H1 (cell line): ENCODE measurements around the gene PCYT1A. TPM values are rescaled to one million over a fixed set of nuclear protein-coding genes. Genes with fewer than 3 reads are reported as not detected.
"Not testable (repeated sequence)": the region's sequence is repeated elsewhere in the genome, so short reads cannot be mapped to it uniquely, and the experiment has no call there.

Experiments used
- CTCF ChIA-PET: fragments of 300-600 bp; sonication (Branson Sonifier 250); formaldehyde crosslinking; loops from one replicate; lab custom pipeline; 2021; ENCODE audit not compliant: partially characterized antibody; lab: Charles Lee
- POLR2A ChIA-PET: fragments of 300-600 bp; sonication (Branson Sonifier 250); formaldehyde crosslinking; loops from one replicate; lab custom pipeline; 2021; ENCODE audit warnings: inconsistent platforms; ENCODE audit not compliant: partially characterized antibody; lab: Charles Lee
- DNase-seq, 2 experiments: peaks; one replicate each; pipeline versions ENCODE4 v3.0.0 to v3.0.0-alpha.2; 2010 to 2022; ENCODE audit warnings: low spot score in 2 of 2, low read depth in 1 of 2, mixed read lengths in 1 of 2
- FAIRE-seq: peaks from 2 replicates; lab custom pipeline; 2011; peaks lifted over from hg19 to GRCh38; lab: Jason Lieb, UNC
- H2AFZ ChIP-seq: 2 replicates; pipeline ENCODE4 v1.8.1; 2012; ENCODE audit warnings: low read length, inconsistent platforms
- H2AK5ac ChIP-seq: 2 replicates; pipeline ENCODE4 v1.6.1; 2013; ENCODE audit warnings: low read depth, low read length
- H2BK120ac ChIP-seq: replicated peaks from 2 replicates; pipeline ENCODE3; 2013; ENCODE audit warnings: low read depth, low read length, inconsistent platforms
- H2BK12ac ChIP-seq: 2 replicates; pipeline ENCODE4 v1.6.1; 2013; ENCODE audit warnings: low read depth, low read length
- H2BK15ac ChIP-seq: 2 replicates; pipeline ENCODE4 v1.6.1; 2013; ENCODE audit warnings: low read length
- H2BK20ac ChIP-seq: 2 replicates; pipeline ENCODE4 v1.6.1; 2013; ENCODE audit warnings: low read length
- H2BK5ac ChIP-seq: 2 replicates; pipeline ENCODE4 v1.6.1; 2013; ENCODE audit warnings: low read depth, low read length
- H3K14ac ChIP-seq: 2 replicates; pipeline ENCODE4 v1.6.1; 2013; ENCODE audit warnings: inconsistent platforms; ENCODE audit not compliant: insufficient read length
- H3K18ac ChIP-seq: 2 replicates; pipeline ENCODE4 v1.6.1; 2013; ENCODE audit warnings: low read length; ENCODE audit errors: extremely low read depth
- H3K23ac ChIP-seq: 2 replicates; pipeline ENCODE4 v1.6.1; 2013; ENCODE audit warnings: inconsistent platforms; ENCODE audit not compliant: insufficient read length
- H3K23me2 ChIP-seq: 2 replicates; pipeline ENCODE4 v1.6.1; 2013; ENCODE audit warnings: low read depth, low read length
- H3K27ac ChIP-seq: 2 replicates; pipeline ENCODE4 v1.6.1; 2011; ENCODE audit warnings: low read depth, low read length, inconsistent platforms
- H3K27me3 ChIP-seq, 4 experiments: replicated peaks in 1 of 4; 1 replicate in 1 of 4; 2 replicates in 3 of 4; pipeline versions ENCODE4 v1.6.1 to v1.8.1; 2011 to 2013; ENCODE audit warnings: low read length in 3 of 4, mild to moderate bottlenecking in 3 of 4, inconsistent platforms in 2 of 4, mixed read lengths in 2 of 4, moderate library complexity in 1 of 4; ENCODE audit not compliant: control insufficient read depth in 3 of 4, insufficient read depth in 3 of 4; ENCODE audit errors: extremely low read depth in 1 of 4
- H3K36me3 ChIP-seq, 4 experiments: 2 replicates each; pipeline versions ENCODE4 v1.6.1 to v1.8.1; 2011 to 2013; ENCODE audit warnings: mild to moderate bottlenecking in 4 of 4, low read length in 3 of 4, moderate library complexity in 2 of 4, control low read depth in 1 of 4, inconsistent platforms in 1 of 4; ENCODE audit not compliant: insufficient read depth in 4 of 4, control insufficient read depth in 2 of 4
- H3K4ac ChIP-seq: replicated peaks from 2 replicates; pipeline ENCODE3; 2013; ENCODE audit warnings: low read length, low read depth, mixed read lengths, inconsistent platforms; ENCODE audit not compliant: insufficient read length
- H3K4me1 ChIP-seq, 4 experiments: replicated peaks in 1 of 4; 1 replicate in 1 of 4; 2 replicates in 3 of 4; pipeline versions ENCODE4 v1.6.1 to v1.8.1; 2011 to 2013; ENCODE audit warnings: low read length in 3 of 4, inconsistent platforms in 2 of 4, mixed read lengths in 1 of 4; ENCODE audit not compliant: insufficient read depth in 4 of 4, control insufficient read depth in 3 of 4
- H3K4me2 ChIP-seq, 2 experiments: 2 replicates each; pipeline versions ENCODE4 v1.6.1 to v1.8.1; 2011 to 2013; ENCODE audit warnings: low read depth in 2 of 2, low read length in 2 of 2, control low read depth in 1 of 2, inconsistent platforms in 1 of 2, mild to moderate bottlenecking in 1 of 2; ENCODE audit not compliant: insufficient read depth in 1 of 2
- H3K4me3 ChIP-seq, 4 experiments: fragments of 200-600, 300-600 bp in 1 of 4; sonication (generic), shearing (Covaris generic), sonication (Bioruptor Twin) in 1 of 4; 2 replicates each; pipeline versions ENCODE4 v1.5.1 to v1.8.1; 2011 to 2016; ENCODE audit warnings: low read length in 4 of 4, low read depth in 3 of 4, control low read depth in 2 of 4, inconsistent platforms in 2 of 4, mild to moderate bottlenecking in 2 of 4, mixed read lengths in 1 of 4, moderate library complexity in 1 of 4; ENCODE audit not compliant: insufficient read depth in 2 of 4; ENCODE audit errors: extremely low read depth in 1 of 4
- H3K56ac ChIP-seq: replicated peaks from 2 replicates; pipeline ENCODE3; 2013; ENCODE audit warnings: low read depth, mild to moderate bottlenecking, mixed read lengths, low read length, inconsistent platforms; ENCODE audit not compliant: insufficient read length
- H3K79me1 ChIP-seq: 2 replicates; pipeline ENCODE4 v1.6.1; 2013; ENCODE audit warnings: low read depth, low read length, control low read depth
- H3K79me2 ChIP-seq, 2 experiments: 2 replicates each; pipeline versions ENCODE4 v1.6.1 to v1.8.1; 2012 to 2013; ENCODE audit warnings: low read length in 2 of 2, mild to moderate bottlenecking in 2 of 2, inconsistent platforms in 1 of 2; ENCODE audit not compliant: insufficient read depth in 2 of 2, control insufficient read depth in 1 of 2
- H3K9ac ChIP-seq, 4 experiments: replicated peaks in 1 of 4; 1 replicate in 1 of 4; 2 replicates in 3 of 4; pipeline versions ENCODE4 v1.6.1 to v1.8.1; 2011 to 2013; ENCODE audit warnings: low read depth in 3 of 4, low read length in 3 of 4, control low read depth in 2 of 4, mild to moderate bottlenecking in 2 of 4, moderate library complexity in 2 of 4, inconsistent platforms in 1 of 4; ENCODE audit errors: extremely low read depth in 1 of 4
- H3K9me3 ChIP-seq, 2 experiments: 2 replicates each; pipeline versions ENCODE4 v1.6.1 to v1.8.1; 2012 to 2013; ENCODE audit warnings: mild to moderate bottlenecking in 2 of 2, moderate library complexity in 2 of 2, control low read depth in 1 of 2, inconsistent platforms in 1 of 2, low read depth in 1 of 2, low read length in 1 of 2, mixed read lengths in 1 of 2; ENCODE audit not compliant: insufficient read depth in 2 of 2
- H4K20me1 ChIP-seq, 2 experiments: replicated peaks in 1 of 2; 2 replicates each; pipeline versions ENCODE3 to v1.8.1; 2011 to 2013; ENCODE audit warnings: inconsistent platforms in 2 of 2, low read length in 2 of 2, mild to moderate bottlenecking in 1 of 2; ENCODE audit not compliant: insufficient read depth in 2 of 2, control insufficient read depth in 1 of 2
- H4K5ac ChIP-seq: 2 replicates; pipeline ENCODE4 v1.6.1; 2013; ENCODE audit warnings: low read length, low read depth, mixed read lengths, inconsistent platforms; ENCODE audit not compliant: insufficient read length
- H4K8ac ChIP-seq: 2 replicates; pipeline ENCODE4 v1.8.0; 2013; ENCODE audit warnings: mild to moderate bottlenecking, moderate library complexity, low read length, inconsistent platforms; ENCODE audit not compliant: insufficient read depth; ENCODE audit errors: extremely low read depth
- H4K91ac ChIP-seq: replicated peaks from 2 replicates; pipeline ENCODE3; 2013; ENCODE audit warnings: low read length, mixed read lengths, inconsistent platforms; ENCODE audit not compliant: insufficient read length
- WGBS, 2 experiments: shearing (Covaris generic) in 1 of 2; methylation state at CpG; one replicate each; pipeline versions ENCODE4 v1.1.6 to v1.1.7; 2013 to 2015; ENCODE audit warnings: low lambda C conversion rate in 2 of 2, mixed read lengths in 2 of 2, inconsistent platforms in 1 of 2, low coverage in 1 of 2, missing lambda C conversion rate in 1 of 2; ENCODE audit not compliant: insufficient replicate concordance in 2 of 2, insufficient coverage in 1 of 2, insufficient read length in 1 of 2; ENCODE audit errors: extremely low coverage in 1 of 2, missing lambda C conversion rate in 1 of 2; 5-methylcytosine and 5-hydroxymethylcytosine counted together
- polyA plus RNA-seq, 7 experiments: library from polyadenylated mRNA; depleted of rRNA in 3 of 7; stranded (reverse) in 5 of 7; unstranded in 2 of 7; fragments of >200 nt in 5 of 7; fragments of 200-250 nt in 2 of 7; gene quantifications; 1 replicate in 5 of 7; 2 replicates in 1 of 7; 4 replicates in 1 of 7; pipeline versions ENCODE4 v1.2.1 to v1.2.3, GENCODE V29; 2011 to 2013; ENCODE audit warnings: missing spikeins in 2 of 7, mixed read lengths in 2 of 7
- total RNA-seq: library from RNA; stranded (reverse); fragmentation: NEBNext Ultra II Directional; extraction: Animal tissue kit (Norgen Biotek cat#: 25700); gene quantifications from 2 replicates; pipeline ENCODE4 v1.2.1, GENCODE V29; 2021

The PCYT1A gene
- total and polyA plus RNA-seq, 2 of the 8 experiments (the other 6 are each of a cell fraction or from before 2014, with no cell fraction given): 19.9 to 31.8 TPM

GRCh38 chr3:196184169-196184432 is 103.4 kb downstream of the PCYT1A start:
- H4K8ac ChIP-seq, H3K56ac ChIP-seq, H3K4ac ChIP-seq, H3K18ac ChIP-seq, H4K91ac ChIP-seq, H3K4me2 ChIP-seq, H3K23ac ChIP-seq, H2AFZ ChIP-seq, H3K9ac ChIP-seq, H3K14ac ChIP-seq, H2BK120ac ChIP-seq, H3K4me3 ChIP-seq, H2BK12ac ChIP-seq, H3K27me3 ChIP-seq, H3K36me3 ChIP-seq, POLR2A ChIA-PET, H4K20me1 ChIP-seq, H3K79me1 ChIP-seq, H4K5ac ChIP-seq, DNase-seq, H3K27ac ChIP-seq, H2BK20ac ChIP-seq, H2AK5ac ChIP-seq, H3K79me2 ChIP-seq, FAIRE-seq, H3K9me3 ChIP-seq, H2BK15ac ChIP-seq, H2BK5ac ChIP-seq, H3K23me2 ChIP-seq: not testable (repeated sequence)
- CTCF ChIA-PET: interaction anchor here (1.4 to 1.5 kb wide), 2 partner anchors 15 to 110 kb away, joined by 3 to 6 read pairs; no protein-coding TSS in a partner anchor
- H3K4me1 ChIP-seq: peaks cover 4 to 20% (median 15%) of the 10 kb centered on the region in 4 experiments
- 87% methylated on average over 4 of the region's 4 CpGs; no CpG with 5 or more reads in 1 of the 2 experiments for WGBS, 2 experiments
